Endothelial cell of umbilical vein (primary cell): Measurements from ENCODE around the gene HAP1. TPM values are rescaled to one million over a fixed set of nuclear protein-coding genes. Genes with fewer than 3 reads are reported as not detected.

Experiments
- BruUV-seq: library from RNA; stranded (reverse); fragments of 400-500 nt; replicated peaks from 2 replicates; lab custom pipeline; 2021; lab: Mats Ljungman, UMichigan
- CTCF ChIA-PET: fragments of 300-600, 350-600 bp; sonication (Branson Sonifier 250); formaldehyde crosslinking; loops from one replicate; lab custom pipeline; 2021; ENCODE audit warnings: antibody characterized with exemption, inconsistent platforms; lab: Charles Lee
- POLR2A ChIA-PET: fragments of 300-600, 350-600 bp; sonication (Branson Sonifier 250); formaldehyde crosslinking; loops from one replicate; lab custom pipeline; 2021; ENCODE audit warnings: antibody characterized with exemption, inconsistent platforms; lab: Charles Lee
- DNase-seq: peaks from one replicate; pipeline ENCODE4 v3.0.0-alpha.2; 2011; ENCODE audit warnings: low read depth, low spot score
- FAIRE-seq: peaks from 2 replicates; lab custom pipeline; 2011; peaks lifted over from hg19 to GRCh38; lab: Jason Lieb, UNC
- H2AFZ ChIP-seq: 2 replicates; pipeline ENCODE4 v1.6.0; 2012; ENCODE audit warnings: low read depth, low read length, control low read depth, inconsistent platforms
- H3K27ac ChIP-seq: 2 replicates; pipeline ENCODE4 v1.5.1; 2011; ENCODE audit warnings: low read depth, mild to moderate bottlenecking, control low read depth, low read length, moderate library complexity; ENCODE audit not compliant: insufficient read depth
- H3K27me3 ChIP-seq, 2 experiments: 2 replicates each; pipeline versions ENCODE4 v1.6.0 to v1.6.1; 2011; ENCODE audit warnings: low read length in 2 of 2, mixed read lengths in 1 of 2; ENCODE audit not compliant: control insufficient read depth in 2 of 2, insufficient read depth in 2 of 2
- H3K36me3 ChIP-seq, 2 experiments: 2 replicates in 1 of 2; 3 replicates in 1 of 2; pipeline ENCODE4 v1.5.1; 2011; ENCODE audit warnings: low read length in 2 of 2, mild to moderate bottlenecking in 1 of 2, moderate library complexity in 1 of 2; ENCODE audit not compliant: control insufficient read depth in 2 of 2, insufficient read depth in 2 of 2; ENCODE audit errors: extremely low read depth in 1 of 2
- H3K4me1 ChIP-seq: 3 replicates; pipeline ENCODE4 v1.5.1; 2011; ENCODE audit warnings: mild to moderate bottlenecking, low read length; ENCODE audit not compliant: control insufficient read depth, insufficient read depth; ENCODE audit errors: extremely low read depth
- H3K4me2 ChIP-seq: 2 replicates; pipeline ENCODE4 v1.6.1; 2011; ENCODE audit warnings: low read length, control low read depth, mixed read lengths; ENCODE audit not compliant: insufficient read depth
- H3K4me3 ChIP-seq, 3 experiments: fragments of 200-600 bp in 1 of 3; sonication (generic), shearing (Covaris generic) in 1 of 3; replicated peaks in 1 of 3; 2 replicates each; pipeline ENCODE4 v1.5.1; 2011 to 2016; ENCODE audit warnings: control low read depth in 3 of 3, low read length in 3 of 3, mild to moderate bottlenecking in 2 of 3, inconsistent platforms in 1 of 3, low read depth in 1 of 3, moderate library complexity in 1 of 3; ENCODE audit not compliant: insufficient read depth in 1 of 3
- H3K79me2 ChIP-seq: 2 replicates; pipeline ENCODE4 v1.6.0; 2012; ENCODE audit warnings: low read length, inconsistent platforms; ENCODE audit not compliant: control insufficient read depth, insufficient read depth
- H3K9ac ChIP-seq: replicated peaks from 2 replicates; pipeline ENCODE3; 2011; ENCODE audit warnings: low read length, control low read depth; ENCODE audit not compliant: insufficient read depth; ENCODE audit errors: extremely low read depth
- H3K9me1 ChIP-seq: replicated peaks from 3 replicates; pipeline ENCODE4 v1.6.0; 2011; ENCODE audit warnings: mild to moderate bottlenecking, low read length; ENCODE audit not compliant: control insufficient read depth, insufficient read depth; ENCODE audit errors: extremely low read depth
- H3K9me3 ChIP-seq: replicated peaks from 2 replicates; pipeline ENCODE4 v1.5.1; 2012; ENCODE audit warnings: low read length, inconsistent platforms; ENCODE audit not compliant: control insufficient read depth, insufficient read depth
- H4K20me1 ChIP-seq: replicated peaks from 2 replicates; pipeline ENCODE3; 2011; ENCODE audit warnings: mild to moderate bottlenecking, low read length; ENCODE audit not compliant: control insufficient read depth, insufficient read depth; ENCODE audit errors: extremely low read depth
- CTCF ChIP-seq, 2 donors: IDR thresholded peaks; 1 replicate in 1 of 2; 2 replicates in 1 of 2; pipeline ENCODE4 v1.5.1; 2011; ENCODE audit warnings: low read length in 2 of 2, mild to moderate bottlenecking in 2 of 2, moderate library complexity in 2 of 2, control low read depth in 1 of 2, inconsistent platforms in 1 of 2, low read depth in 1 of 2; ENCODE audit not compliant: insufficient read depth in 1 of 2; ENCODE audit errors: extremely low read depth in 1 of 2
- EZH2 ChIP-seq: IDR thresholded peaks from 2 replicates; pipeline ENCODE4 v1.6.1; 2012; ENCODE audit warnings: borderline replicate concordance, low read depth, mild to moderate bottlenecking, moderate library complexity, low read length, inconsistent platforms; ENCODE audit not compliant: severe bottlenecking
- FOS ChIP-seq: IDR thresholded peaks from 2 replicates; pipeline ENCODE4 v1.6.1; 2011; ENCODE audit warnings: mild to moderate bottlenecking, low read length, moderate library complexity, borderline replicate concordance; ENCODE audit not compliant: insufficient read depth
- GATA2 ChIP-seq: IDR thresholded peaks from 2 replicates; pipeline ENCODE4 v1.7.0; 2011; ENCODE audit warnings: low read depth, mild to moderate bottlenecking, moderate library complexity, mixed read lengths, low read length; ENCODE audit not compliant: insufficient read length, insufficient read depth
- JUN ChIP-seq: IDR thresholded peaks from 2 replicates; pipeline ENCODE4 v1.6.1; 2011; ENCODE audit warnings: borderline replicate concordance, low read depth; ENCODE audit not compliant: insufficient read length, insufficient read depth
- MYC ChIP-seq: IDR thresholded peaks from one replicate; pipeline ENCODE4 v1.6.1; 2011; ENCODE audit warnings: mild to moderate bottlenecking, low read depth, low read length
- POLR2A ChIP-seq: IDR thresholded peaks from 2 replicates; pipeline ENCODE4 v1.6.1; 2012; ENCODE audit warnings: low read depth, mild to moderate bottlenecking, control low read depth, low read length
- POLR2AphosphoS5 ChIP-seq: IDR thresholded peaks from 2 replicates; pipeline ENCODE4 v1.6.1; 2012; ENCODE audit warnings: low read depth, mild to moderate bottlenecking, control low read depth, low read length, moderate library complexity; ENCODE audit not compliant: insufficient read depth
- dilution Hi-C: fragments of 300-500 bp; cut with MboI; formaldehyde crosslinking; loops from one replicate; pipeline ENCODE4 v1.15.0; 2019; ENCODE audit warnings: low sequenced_read_pairs; ENCODE audit not compliant: extremely low pct_ligation_motif_present
- intact Hi-C: fragments of 100-400 bp; cut with micrococcal nuclease; formaldehyde crosslinking; loops from one replicate; pipeline ENCODE4 v1.10.0; 2022
- polyA plus RNA-seq, 4 experiments: library from polyadenylated mRNA; depleted of rRNA in 3 of 4; stranded (reverse) in 3 of 4; unstranded in 1 of 4; fragments of >200 nt; gene quantifications; 2 replicates each; pipeline versions ENCODE4 v1.2.1 to v1.2.3, GENCODE V29; 2011 to 2012; ENCODE audit warnings: missing spikeins in 1 of 4
- total RNA-seq: library from RNA; stranded (reverse); gene quantifications from 2 replicates; pipeline ENCODE4 v1.2.3, GENCODE V29; 2021
- TF ChIP-seq, protein P1 (sequence below): IDR thresholded peaks from 2 replicates; pipeline ENCODE4 v1.6.1; 2011; ENCODE audit not compliant: insufficient read depth, insufficient read length

HAP1 gene
- total and polyA plus RNA-seq, 2 donors (not counting 3 experiments of a cell fraction or from before 2014, with no cell fraction given), result 0.07 to 0.24 TPM

DNA sequence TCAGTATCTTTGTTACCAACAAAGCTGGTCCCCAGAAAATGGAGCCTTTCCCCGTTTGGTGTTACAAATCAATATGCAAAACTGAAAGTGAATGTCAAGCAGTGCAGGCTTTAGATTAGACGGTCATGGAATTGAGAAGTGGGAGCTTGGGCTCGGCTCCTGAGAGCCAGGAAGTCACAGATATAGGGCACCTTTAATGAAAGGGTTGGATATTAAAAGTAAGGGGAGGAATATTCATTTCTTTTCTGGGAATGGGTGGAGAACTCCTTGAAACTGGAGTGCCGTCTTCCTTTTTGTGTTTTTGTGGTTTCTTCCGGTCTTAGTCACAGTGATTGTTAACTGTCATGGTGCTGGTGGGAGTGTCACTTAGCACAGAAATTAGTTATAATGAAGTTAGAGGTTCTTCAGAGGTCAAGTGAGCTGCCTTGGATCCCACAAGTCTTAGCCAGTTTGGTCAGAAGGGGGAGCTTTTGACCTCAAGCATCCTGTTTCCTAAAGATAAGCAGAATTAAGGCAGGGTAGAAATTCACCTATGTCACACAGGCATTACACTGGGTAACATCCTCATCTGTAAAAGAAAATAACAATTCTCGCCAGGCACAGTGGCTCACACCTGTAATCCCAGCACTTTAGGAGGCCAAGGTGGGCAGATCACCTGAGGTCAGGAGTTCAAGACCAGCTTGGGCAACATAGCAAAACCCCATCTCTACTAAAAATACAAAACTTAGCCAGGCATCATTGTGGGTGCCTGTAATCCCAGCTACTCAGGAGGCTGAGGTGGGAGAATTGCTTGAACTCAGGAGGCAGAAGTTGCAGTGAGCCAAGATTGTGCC is 55.3 kb downstream of the HAP1 start:
- Histone ChIP-seq H3K9me3 (no peaks in the 10 kb centered on the region), H3K27ac (peak overlapping the region; percentile 90), H3K4me2 (peak overlapping the region; percentile 97), H3K9ac (peak overlapping the region; percentile 74), H3K27me3 (peaks cover 0 to 7% of the 10 kb centered on the region in 2 experiments), H3K4me1 (peaks cover 14% of the 10 kb centered on the region), H3K4me3 (peak overlapping the region in 2 of 3 experiments; percentile 43 to 64), H2AFZ (peak overlapping the region; percentile 87), H3K9me1 (no peaks in the 10 kb centered on the region), H4K20me1 (no peaks in the 10 kb centered on the region), H3K36me3 (no peaks in the 10 kb centered on the region), H3K79me2 (no peaks in the 10 kb centered on the region)
- intact Hi-C loops, result loop anchor here (1.0 kb wide), 1 partner anchor 9 kb away; the partner anchor contains the start of gene EIF1
- CTCF ChIA-PET, result interaction anchor here (0.7 to 4.5 kb wide), 10 partner anchors 9 to 1059 kb away, joined by 3 to 28 read pairs (median 6); partner anchors contain the start of gene EIF1
- no TSS peak for BruUV-seq
- FAIRE-seq (peak; percentile 95), DNase-seq (peak; percentile 63)
- TF ChIP-seq GATA2, result peak; percentile 54
- peak; percentile 50 for TF ChIP-seq FOS
- TF ChIP-seq, protein P1, sequence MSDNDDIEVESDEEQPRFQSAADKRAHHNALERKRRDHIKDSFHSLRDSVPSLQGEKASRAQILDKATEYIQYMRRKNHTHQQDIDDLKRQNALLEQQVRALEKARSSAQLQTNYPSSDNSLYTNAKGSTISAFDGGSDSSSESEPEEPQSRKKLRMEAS, result no peak
- peak; percentile 14 for TF ChIP-seq JUN
- TF ChIP-seq CTCF (IDR thresholded peaks at IDR 0.05; ENCODE audit: extremely low read depth in 1 of 2, insufficient read depth in 1 of 2, low read depth in 1 of 2, low read length in 2 of 2), result no peak
- no peak for TF ChIP-seq POLR2AphosphoS5
- no peak for TF ChIP-seq EZH2
- no peak for TF ChIP-seq MYC
- no peak for TF ChIP-seq POLR2A
- dilution Hi-C loops, result no loop called here
- POLR2A ChIA-PET, result interaction anchor here (0.6 to 2.5 kb wide), 2 partner anchors 10 to 729 kb away, joined by 5 to 33 read pairs; partner anchors contain the start of gene EIF1
